H1 (cell line): ENCODE data around the gene HS1BP3.

Source experiments
- BRCA1 ChIP-seq: IDR thresholded peaks from 2 replicates; pipeline ENCODE4 v1.6.1; 2012; ENCODE audit warnings: low read depth, low read length, improper control_type of control experiment
- CTCF ChIP-seq, 3 experiments: IDR thresholded peaks; 1 replicate in 2 of 3; 2 replicates in 1 of 3; pipeline versions ENCODE4 v1.5.1 to v1.6.1; 2011; ENCODE audit warnings: low read length in 3 of 3, mild to moderate bottlenecking in 3 of 3, inconsistent platforms in 2 of 3, low read depth in 1 of 3, moderate library complexity in 1 of 3; ENCODE audit not compliant: insufficient read depth in 1 of 3; ENCODE audit errors: control extremely low read depth in 1 of 3
- SRF ChIP-seq: IDR thresholded peaks from 2 replicates; pipeline ENCODE4 v1.6.1; 2011; ENCODE audit warnings: mild to moderate bottlenecking, low read depth, low read length, moderate library complexity
- TBP ChIP-seq: IDR thresholded peaks from 2 replicates; pipeline ENCODE4 v1.6.1; 2011; ENCODE audit warnings: low read depth, low read length, improper control_type of control experiment
- TF ChIP-seq, protein P1 (sequence below): IDR thresholded peaks from 2 replicates; pipeline ENCODE4 v1.6.1; 2012; ENCODE audit warnings: inconsistent platforms

- no peak for TF ChIP-seq SRF
- no peak; a peak in 1 of 4 replicates for TF ChIP-seq CTCF (IDR thresholded peaks at IDR 0.05; ENCODE audit: control extremely low read depth in 1 of 3, insufficient read depth in 1 of 3, low read depth in 1 of 3, low read length in 3 of 3)
- no peak for TF ChIP-seq BRCA1
- TF ChIP-seq, protein P1, sequence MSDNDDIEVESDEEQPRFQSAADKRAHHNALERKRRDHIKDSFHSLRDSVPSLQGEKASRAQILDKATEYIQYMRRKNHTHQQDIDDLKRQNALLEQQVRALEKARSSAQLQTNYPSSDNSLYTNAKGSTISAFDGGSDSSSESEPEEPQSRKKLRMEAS, result no peak
- TF ChIP-seq TBP, result no peak
These were observed 22.9 kb upstream of the HS1BP3 start for GRCh38 chr2:20673686-20674308.
